Right lung (tissue), 5 donors: Measurements from ENCODE around the gene FAM227B. TPM values are rescaled to one million over a fixed set of nuclear protein-coding genes. Genes with fewer than 3 reads are reported as not detected.
"Not testable (repeated sequence)": the region's sequence is repeated elsewhere in the genome, so short reads cannot be mapped to it uniquely, and the experiment has no call there.

Experiments used
- DNase-seq, 2 donors: peaks; one replicate each; pipeline ENCODE4 v3.0.0-alpha.2; 2013
- polyA plus RNA-seq, 5 donors: library from polyadenylated mRNA; unstranded; fragments of 120-200 nt; gene quantifications; one replicate each; pipeline versions ENCODE4 v1.2.1 to v1.2.3, GENCODE V29; 2013; ENCODE audit warnings: inconsistent platforms in 1 of 5, low replicate concordance in 1 of 5; ENCODE audit not compliant: insufficient read length in 5 of 5, insufficient read depth in 1 of 5

Gene FAM227B
- polyA plus RNA-seq, 5 donors, result 12.0 to 17.1 (median 15.6) TPM

GRCh38 chr15:49439678-49440395, 180.8 kb downstream of the FAM227B start:
- no peak for DNase-seq

- DNase-seq, result no peak
Measured at GRCh38 chr15:49438962-49439631, 181.5 kb downstream of the FAM227B start.

GRCh38 chr15:49436751-49437150, 183.9 kb downstream of the FAM227B start:
- DNase-seq, result no peak

- no peak for DNase-seq
Measured at GRCh38 chr15:49435174-49435573, 185.4 kb downstream of the FAM227B start.

GRCh38 chr15:49430046-49430445, 190.6 kb downstream of the FAM227B start:
- no peak for DNase-seq

- peak; percentile 83 to 84 for DNase-seq
Measured at GRCh38 chr15:49428409-49429095, 192.1 kb downstream of the FAM227B start.

- DNase-seq, result no peak
Measured at GRCh38 chr15:49427372-49427771, 193.2 kb downstream of the FAM227B start.

- no peak for DNase-seq
Measured at GRCh38 chr15:49424954-49425353, 195.7 kb downstream of the FAM227B start.

GRCh38 chr15:49423901-49424550, 196.6 kb downstream of the FAM227B start:
- DNase-seq, result no peak

GRCh38 chr15:49423021-49423420, 197.6 kb downstream of the FAM227B start, which contains the start of gene FGF7:
Gene FGF7, plus strand, starts transcription at chr15:49423242. Its CDS starts 1,056 bp downstream, at chr15:49424298.
- peak; percentile 46 to 58 for DNase-seq

- DNase-seq, result peak; percentile 61 to 65
Measured at GRCh38 chr15:49421991-49422390, 198.6 kb downstream of the FAM227B start.

GRCh38 chr15:49418811-49419210, 201.8 kb downstream of the FAM227B start:
- no peak for DNase-seq

- DNase-seq, result no peak
Measured at GRCh38 chr15:49415638-49416037, 205.0 kb downstream of the FAM227B start.

GRCh38 chr15:49415149-49415548, 205.5 kb downstream of the FAM227B start:
- DNase-seq, result no peak

- DNase-seq, result no peak
Measured at GRCh38 chr15:49412797-49413196, 207.8 kb downstream of the FAM227B start.

- no peak for DNase-seq
Measured at GRCh38 chr15:49410641-49411040, 210.0 kb downstream of the FAM227B start.

GRCh38 chr15:49406352-49407118, 214.1 kb downstream of the FAM227B start:
- no peak for DNase-seq

GRCh38 chr15:49402515-49403296, 217.9 kb downstream of the FAM227B start:
- not testable (repeated sequence) for DNase-seq

- no peak for DNase-seq
Measured at GRCh38 chr15:49387471-49387870, 233.1 kb downstream of the FAM227B start.

GRCh38 chr15:49383266-49383665, 237.4 kb downstream of the FAM227B start:
- no peak for DNase-seq
